VCaP (cell line): ENCODE measurements around the gene ACYP1.

Experiments
- H3K27ac ChIP-seq: fragments of 450-650 bp; 2 replicates; pipeline ENCODE4 v1.5.1; 2017
- CTCF ChIP-seq: fragments of 450-650 bp; conservative IDR thresholded peaks from 2 replicates; pipeline ENCODE4 v1.5.1; 2017; ENCODE audit warnings: mild to moderate bottlenecking, moderate library complexity

Gene ACYP1

DNA sequence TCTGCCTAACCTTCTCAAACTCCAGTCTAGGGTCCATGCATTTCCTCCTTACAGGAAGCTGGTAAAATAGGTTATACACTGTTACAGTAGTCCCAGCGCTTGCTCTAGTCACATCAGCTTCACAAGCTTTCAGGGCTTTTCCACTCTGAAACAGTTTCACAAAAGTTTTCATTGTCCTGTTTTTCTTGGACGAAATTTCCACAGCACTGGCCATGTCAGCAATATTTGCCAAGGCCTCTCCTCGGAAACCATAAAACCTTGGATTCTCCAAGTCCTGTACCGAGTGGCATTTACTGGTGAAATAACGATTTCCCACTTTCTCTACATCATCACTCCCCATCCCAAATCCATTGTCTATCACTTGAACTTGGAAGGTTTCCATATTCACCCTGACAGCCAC is 14.7 kb downstream of the ACYP1 start:
- TF ChIP-seq CTCF: no peak
- no peak overlapping the region for H3K27ac ChIP-seq

- no peak for TF ChIP-seq CTCF
- no peak overlapping the region for H3K27ac ChIP-seq
These were observed 15.7 kb downstream of the ACYP1 start for GRCh38 chr14:75048101-75048500.

GRCh38 chr14:75047506-75047905 is 16.3 kb downstream of the ACYP1 start:
- no peak overlapping the region for H3K27ac ChIP-seq
- TF ChIP-seq CTCF: no peak

GRCh38 chr14:75046899-75047298 is 16.9 kb downstream of the ACYP1 start:
- TF ChIP-seq CTCF: no peak
- no peak overlapping the region for H3K27ac ChIP-seq

GRCh38 chr14:75046275-75046674 is 17.5 kb downstream of the ACYP1 start:
- TF ChIP-seq CTCF: no peak
- no peak overlapping the region for H3K27ac ChIP-seq

DNA sequence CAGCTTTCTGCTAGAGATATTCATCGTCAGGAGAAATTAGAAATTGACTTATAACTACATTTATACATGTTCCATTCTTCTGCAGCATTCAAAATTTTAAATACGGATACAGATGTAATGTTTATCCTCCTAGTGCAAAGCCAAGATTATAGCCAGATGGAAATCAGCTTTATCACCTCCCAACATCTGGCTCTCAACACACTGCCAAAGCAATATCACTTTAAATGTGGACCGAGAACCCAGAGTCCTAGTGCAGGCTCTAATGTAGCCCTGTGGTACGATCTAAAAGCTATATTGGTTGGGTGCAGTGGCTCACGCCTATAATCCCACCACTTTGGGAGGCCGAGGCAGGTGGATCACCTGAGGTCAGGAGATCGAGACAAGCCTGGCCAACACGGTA is 19.1 kb downstream of the ACYP1 start:
- TF ChIP-seq CTCF: no peak
- no peak overlapping the region for H3K27ac ChIP-seq

- no peak for TF ChIP-seq CTCF
- H3K27ac ChIP-seq: no peak overlapping the region
These were observed 19.5 kb downstream of the ACYP1 start for GRCh38 chr14:75044322-75044721.

GRCh38 chr14:75042035-75042434 is 21.8 kb downstream of the ACYP1 start:
- peak overlapping the region; percentile 41 for H3K27ac ChIP-seq
- TF ChIP-seq CTCF: no peak
